Activated T-cell treated with anti-CD3 and anti-CD28 coated beads, Interleukin-2, amount 50 U/mL, for 24 hours (primary cell): ENCODE measurements around the gene KLK6.
"Not testable (repeated sequence)": the region's sequence is repeated elsewhere in the genome, so short reads cannot be mapped to it uniquely, and the experiment has no call there.

ENCODE experiments used
- DNase-seq: peaks from one replicate; pipeline ENCODE4 v3.0.0-alpha.2; 2020
- H3K27ac Mint-ChIP-seq: 2 replicates; pipeline ENCODE4 v1.8.0; 2020; ENCODE audit warnings: mild to moderate bottlenecking, mixed read lengths
- H3K27me3 Mint-ChIP-seq: 2 replicates; pipeline ENCODE4 v1.8.0; 2020; ENCODE audit warnings: mixed read lengths
- H3K36me3 Mint-ChIP-seq: 2 replicates; pipeline ENCODE4 v1.8.0; 2020; ENCODE audit warnings: low read depth, mixed read lengths
- H3K4me1 Mint-ChIP-seq: 2 replicates; pipeline ENCODE4 v1.8.0; 2020; ENCODE audit warnings: low read depth, mixed read lengths
- H3K4me3 Mint-ChIP-seq: 2 replicates; pipeline ENCODE4 v1.8.0; 2020; ENCODE audit warnings: mild to moderate bottlenecking, moderate library complexity, mixed read lengths
- H3K9me3 Mint-ChIP-seq: 2 replicates; pipeline ENCODE4 v1.8.0; 2020; ENCODE audit warnings: mixed read lengths

The KLK6 gene

DNA sequence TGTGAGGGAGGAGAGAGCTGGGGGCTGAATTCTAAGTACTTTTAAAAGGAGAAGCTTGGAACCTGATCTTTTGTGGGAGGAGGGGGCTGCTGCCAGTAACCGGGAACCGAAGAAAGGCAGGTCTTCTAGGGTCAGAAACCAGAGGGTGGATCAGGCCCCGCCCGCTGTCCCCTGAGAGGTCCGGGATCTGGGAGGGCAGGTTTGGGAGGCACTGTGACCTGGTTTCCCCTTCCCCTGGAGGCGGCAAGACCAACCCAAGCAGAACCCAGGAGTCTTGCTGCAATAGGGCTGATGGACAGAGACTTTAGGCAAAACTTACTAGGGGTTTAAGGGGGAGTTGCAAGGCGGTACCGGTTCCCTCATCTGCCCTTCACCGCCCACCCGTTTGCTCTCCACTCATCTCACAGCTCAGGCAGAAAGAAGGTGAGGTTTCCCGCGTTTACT is 32.7 kb upstream of the KLK6 start:
- H3K4me3 Mint-ChIP-seq: no peak overlapping the region
- no peak overlapping the region for H3K27ac Mint-ChIP-seq
- peaks cover 4% of the 10 kb centered on the region for H3K4me1 Mint-ChIP-seq
- H3K36me3 Mint-ChIP-seq: no peaks in the 10 kb centered on the region
- H3K9me3 Mint-ChIP-seq: no peaks in the 10 kb centered on the region
- H3K27me3 Mint-ChIP-seq: peaks cover 67% of the 10 kb centered on the region
- no peak for DNase-seq

DNA sequence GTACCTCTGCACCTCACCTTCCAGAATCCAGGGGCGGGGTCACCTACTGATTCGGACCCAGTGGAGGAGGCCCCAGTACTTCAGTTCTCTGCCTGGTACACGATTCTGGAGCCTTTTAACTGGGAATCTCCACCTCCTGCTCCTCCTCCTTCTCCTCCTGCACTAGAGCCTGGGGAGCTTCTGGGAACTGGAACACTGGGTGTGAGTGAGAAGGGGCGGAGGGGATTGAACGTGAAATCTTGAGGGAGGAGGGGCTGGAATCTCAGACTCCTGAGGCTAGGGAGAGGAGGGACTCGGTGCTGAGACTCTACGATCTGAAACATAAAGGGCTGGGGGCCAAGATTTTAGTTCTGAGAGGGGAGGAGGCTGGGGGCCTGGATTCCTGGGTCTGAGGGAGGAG is 32.1 kb upstream of the KLK6 start, which contains the start of gene KLK8:
KLK8 (minus strand) TSS at position 90 of the 400 bp plus-strand sequence. CDS start 437 bp downstream, outside the sequence.
- Mint-ChIP-seq H3K27ac (no peak within 1 kb of the TSS), H3K4me3 (no peak within 1 kb of the TSS), H3K9me3 (no peaks in the 10 kb centered on the region), H3K4me1 (peaks cover 4% of the 10 kb centered on the region), H3K27me3 (peaks cover 66% of the 10 kb centered on the region), H3K36me3 (no peaks in the 10 kb centered on the region)
- DNase-seq: no peak

DNA sequence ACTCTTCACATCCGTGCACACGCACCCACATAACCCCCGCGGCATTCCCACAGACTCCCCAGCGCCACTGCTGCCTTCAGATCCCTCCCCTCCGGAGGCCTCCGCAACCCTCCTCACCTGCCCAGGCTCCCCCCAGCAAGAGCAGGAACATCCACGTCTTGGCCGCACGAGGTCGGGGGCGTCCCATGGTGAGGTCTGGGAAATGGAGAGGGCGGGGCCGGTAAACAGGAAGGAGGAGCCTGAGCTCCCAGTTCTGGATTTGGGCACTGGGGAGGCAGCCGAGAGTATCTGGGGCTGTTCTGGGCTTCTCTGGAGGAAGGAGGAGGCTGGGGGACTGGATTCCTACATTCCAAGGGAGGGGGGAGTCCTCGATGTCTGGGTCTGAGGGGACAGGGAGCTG is 31.6 kb upstream of the KLK6 start:
- Mint-ChIP-seq H3K27me3 (peaks cover 62% of the 10 kb centered on the region), H3K4me1 (peaks cover 4% of the 10 kb centered on the region), H3K27ac (no peak overlapping the region), H3K36me3 (no peaks in the 10 kb centered on the region), H3K4me3 (no peak overlapping the region), H3K9me3 (no peaks in the 10 kb centered on the region)
- DNase-seq: no peak

DNA sequence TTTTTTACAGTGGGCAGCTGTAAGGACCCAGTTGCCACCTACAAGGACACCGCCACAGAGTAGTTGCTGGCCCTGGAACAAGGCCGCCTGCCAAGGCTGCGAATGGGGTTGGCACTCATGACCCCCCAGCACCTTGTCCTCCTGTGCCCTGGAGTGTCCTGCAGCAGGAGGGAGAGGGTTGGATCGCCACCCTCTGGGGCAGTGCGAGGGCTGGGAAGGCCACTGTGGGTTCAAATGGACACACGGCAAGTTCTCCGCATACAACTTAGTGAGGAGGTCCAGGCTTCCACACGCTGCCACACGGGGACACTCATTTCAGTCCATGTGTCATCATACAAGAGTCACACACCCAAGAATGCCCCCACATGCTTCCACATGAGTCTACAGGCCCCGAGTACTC is 31.0 kb upstream of the KLK6 start:
- no peak for DNase-seq
- Mint-ChIP-seq H3K27ac (no peak overlapping the region), H3K27me3 (peaks cover 62% of the 10 kb centered on the region), H3K9me3 (no peaks in the 10 kb centered on the region), H3K4me3 (no peak overlapping the region), H3K36me3 (no peaks in the 10 kb centered on the region), H3K4me1 (peaks cover 4% of the 10 kb centered on the region)

DNA sequence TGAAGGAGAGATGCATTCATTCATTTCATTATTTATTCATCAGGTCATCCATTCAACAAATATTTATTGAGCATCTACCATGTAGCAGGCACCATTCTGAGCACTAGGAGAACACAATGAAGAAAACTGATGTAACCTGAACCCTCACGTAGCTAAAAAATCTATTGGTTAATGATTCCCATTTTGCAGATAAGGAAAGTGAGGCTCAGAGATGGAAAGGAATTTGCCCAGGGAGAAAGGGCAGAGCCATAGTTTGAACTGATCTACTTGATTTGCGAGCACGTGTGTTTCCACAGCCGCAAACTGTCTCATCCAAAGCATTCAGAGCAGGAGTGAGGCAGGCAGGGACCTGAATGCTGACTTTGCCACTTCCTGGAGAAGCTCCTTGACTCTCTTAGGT is 29.3 kb upstream of the KLK6 start:
- Mint-ChIP-seq H3K4me1 (peaks cover 4% of the 10 kb centered on the region), H3K36me3 (no peaks in the 10 kb centered on the region), H3K4me3 (no peak overlapping the region), H3K9me3 (peaks cover 5% of the 10 kb centered on the region), H3K27ac (no peak overlapping the region), H3K27me3 (peaks cover 63% of the 10 kb centered on the region)
- no peak for DNase-seq

DNA sequence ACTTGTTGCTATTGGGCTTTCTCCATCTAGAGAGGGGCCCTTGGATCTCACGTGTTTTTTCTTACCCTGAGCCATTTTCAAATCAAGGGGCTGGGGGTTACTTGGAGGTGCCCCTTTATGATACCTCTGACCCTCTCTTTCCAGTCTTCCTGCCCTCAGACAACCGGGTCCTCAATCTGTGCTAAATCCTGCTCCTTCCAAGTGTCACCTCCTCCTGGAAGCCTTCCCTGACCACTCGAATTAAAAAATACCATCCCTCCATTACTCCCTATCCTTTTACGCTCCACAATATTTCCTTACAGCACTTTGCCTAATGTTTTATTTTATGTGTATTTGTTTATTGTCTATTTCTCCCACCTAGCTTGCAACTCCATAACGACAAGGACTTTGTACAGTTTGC is 28.7 kb upstream of the KLK6 start:
- Mint-ChIP-seq H3K4me1 (peaks cover 4% of the 10 kb centered on the region), H3K27me3 (peaks cover 58% of the 10 kb centered on the region), H3K9me3 (peaks cover 5% of the 10 kb centered on the region), H3K27ac (no peak overlapping the region), H3K4me3 (no peak overlapping the region), H3K36me3 (no peaks in the 10 kb centered on the region)
- DNase-seq: no peak

DNA sequence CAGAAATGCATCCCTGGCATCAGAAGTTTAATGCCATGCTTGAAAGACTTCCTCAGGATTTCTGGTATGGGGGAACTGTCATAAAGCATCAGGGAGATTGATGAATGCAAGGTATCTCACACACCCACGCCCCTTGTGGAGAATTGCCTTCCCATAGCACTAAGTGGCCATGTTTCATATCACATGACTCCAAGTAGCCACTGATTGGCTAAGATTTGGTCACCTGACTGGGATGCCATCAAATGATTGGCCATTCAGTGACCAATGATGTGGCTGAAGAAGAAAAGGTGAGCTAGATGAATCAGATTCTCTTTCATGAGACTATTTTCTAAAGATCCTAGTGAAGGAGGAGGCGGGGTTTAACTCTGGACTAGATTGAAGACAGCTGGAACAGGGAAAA is 24.7 kb upstream of the KLK6 start:
- Mint-ChIP-seq H3K27ac (no peak overlapping the region), H3K4me3 (no peak overlapping the region), H3K9me3 (peaks cover 5% of the 10 kb centered on the region), H3K27me3 (peaks cover 44% of the 10 kb centered on the region), H3K4me1 (no peaks in the 10 kb centered on the region), H3K36me3 (no peaks in the 10 kb centered on the region)
- no peak for DNase-seq

DNA sequence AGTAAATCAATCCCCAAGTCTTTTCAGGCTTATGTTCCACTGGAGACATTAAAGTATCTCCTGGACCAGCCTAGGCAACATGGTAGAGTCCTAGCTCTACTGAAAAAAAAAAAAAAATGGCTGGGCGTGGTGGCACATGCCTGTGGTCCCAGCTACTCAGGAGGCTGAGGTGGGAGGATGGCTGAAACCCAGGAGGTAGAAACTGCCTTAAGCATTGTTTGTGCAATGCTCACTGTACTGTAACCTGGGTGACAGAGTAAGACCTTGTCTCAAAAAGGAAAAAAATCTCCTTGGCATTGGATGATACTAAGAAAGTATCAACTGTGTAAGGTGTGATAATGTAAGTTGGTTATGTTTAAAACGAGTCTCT is 23.3 kb upstream of the KLK6 start:
- peaks cover 39% of the 10 kb centered on the region for H3K27me3 Mint-ChIP-seq
- no peak overlapping the region for H3K4me3 Mint-ChIP-seq
- no peak overlapping the region for H3K27ac Mint-ChIP-seq
- no peaks in the 10 kb centered on the region for H3K4me1 Mint-ChIP-seq
- DNase-seq: no peak
- H3K9me3 Mint-ChIP-seq: peaks cover 5% of the 10 kb centered on the region
- no peaks in the 10 kb centered on the region for H3K36me3 Mint-ChIP-seq

DNA sequence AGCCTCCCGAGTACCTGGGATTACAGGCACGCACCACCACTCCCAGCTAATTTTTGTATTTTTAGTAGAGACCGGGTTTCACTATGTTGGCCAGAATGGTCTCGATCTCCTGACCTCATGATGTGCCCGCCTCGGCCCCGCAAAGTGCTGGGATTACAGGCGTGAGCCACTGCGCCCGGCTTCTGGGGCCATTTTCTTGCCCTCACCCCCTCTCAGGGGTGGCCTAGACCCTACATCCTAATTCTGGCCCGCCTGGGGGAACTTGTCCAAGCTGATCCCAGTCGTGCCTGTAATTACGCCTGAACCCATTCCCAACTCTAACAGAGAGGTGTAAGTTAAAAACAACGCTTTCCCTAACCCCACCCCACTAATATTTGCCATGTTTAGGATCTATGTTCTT is 15.0 kb upstream of the KLK6 start:
- H3K27me3 Mint-ChIP-seq: peaks cover 61% of the 10 kb centered on the region
- H3K4me3 Mint-ChIP-seq, H3K4me1 Mint-ChIP-seq, DNase-seq, H3K36me3 Mint-ChIP-seq, H3K9me3 Mint-ChIP-seq, H3K27ac Mint-ChIP-seq: not testable (repeated sequence)

DNA sequence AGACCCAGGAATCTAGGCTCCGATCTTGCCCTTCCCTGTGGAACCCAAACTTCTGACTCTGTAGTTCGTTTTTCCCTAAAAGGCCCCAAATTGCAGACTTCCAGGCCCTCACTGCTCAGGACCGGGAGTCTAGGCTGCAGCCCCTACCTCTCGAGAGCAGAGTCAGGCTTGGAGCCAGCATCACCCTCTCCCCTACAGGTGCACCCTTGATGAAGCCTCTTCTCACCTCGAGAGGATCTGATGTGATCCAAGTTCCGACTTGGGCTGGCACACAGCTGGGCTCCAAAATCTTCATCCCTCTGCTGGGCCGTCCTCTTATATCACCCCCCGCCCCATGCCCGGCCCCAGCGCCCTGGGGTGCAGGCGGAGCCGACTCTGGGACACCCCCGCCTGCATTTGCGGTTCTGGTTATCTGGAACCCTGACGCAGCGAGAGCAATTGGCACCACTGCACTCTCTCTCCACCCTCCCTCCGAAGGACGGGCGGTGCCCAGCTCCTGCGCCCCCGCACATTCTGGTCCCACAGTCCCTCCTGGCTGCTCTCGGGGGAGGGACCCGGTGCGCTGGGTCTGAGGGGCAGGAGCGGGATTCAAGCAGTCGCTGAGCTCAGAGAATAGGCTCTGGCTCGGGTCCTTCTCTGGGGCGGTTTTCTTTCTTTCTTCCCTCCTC is 14.4 kb upstream of the KLK6 start, which contains the start of gene KLK7:
KLK7 (minus strand) TSS at position 293 of the 668 bp plus-strand sequence. CDS start 1,518 bp downstream, outside the sequence.
- Mint-ChIP-seq H3K36me3 (no peaks in the 10 kb centered on the region), H3K27ac (no peak within 1 kb of the TSS), H3K4me3 (no peak within 1 kb of the TSS), H3K27me3 (peaks cover 60% of the 10 kb centered on the region), H3K4me1 (no peaks in the 10 kb centered on the region), H3K9me3 (no peaks in the 10 kb centered on the region)
- no peak for DNase-seq

DNA sequence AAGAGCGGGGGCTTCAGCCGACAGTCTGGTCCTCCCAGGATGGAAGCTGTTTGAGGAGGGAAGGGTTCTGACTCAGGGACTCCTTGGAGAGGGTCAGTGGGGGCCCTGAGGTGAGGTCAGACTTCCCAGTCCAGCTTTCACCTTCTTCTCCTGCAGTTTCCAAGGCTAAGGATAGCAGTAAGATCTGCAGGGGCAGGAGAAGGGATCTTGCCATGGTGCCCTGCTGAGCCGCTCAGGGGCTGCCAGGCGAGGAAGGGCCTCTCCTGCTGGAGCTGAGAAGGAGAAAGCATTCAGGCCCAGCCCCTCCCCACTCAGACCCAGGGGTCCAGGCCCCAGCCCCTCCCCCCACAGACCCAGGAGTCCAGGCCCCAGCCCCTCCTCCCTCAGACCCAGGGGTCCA is 12.8 kb upstream of the KLK6 start:
- no peaks in the 10 kb centered on the region for H3K9me3 Mint-ChIP-seq
- no peaks in the 10 kb centered on the region for H3K36me3 Mint-ChIP-seq
- H3K4me3 Mint-ChIP-seq: no peak overlapping the region
- H3K27me3 Mint-ChIP-seq: peaks cover 60% of the 10 kb centered on the region
- no peaks in the 10 kb centered on the region for H3K4me1 Mint-ChIP-seq
- no peak overlapping the region for H3K27ac Mint-ChIP-seq
- no peak for DNase-seq

DNA sequence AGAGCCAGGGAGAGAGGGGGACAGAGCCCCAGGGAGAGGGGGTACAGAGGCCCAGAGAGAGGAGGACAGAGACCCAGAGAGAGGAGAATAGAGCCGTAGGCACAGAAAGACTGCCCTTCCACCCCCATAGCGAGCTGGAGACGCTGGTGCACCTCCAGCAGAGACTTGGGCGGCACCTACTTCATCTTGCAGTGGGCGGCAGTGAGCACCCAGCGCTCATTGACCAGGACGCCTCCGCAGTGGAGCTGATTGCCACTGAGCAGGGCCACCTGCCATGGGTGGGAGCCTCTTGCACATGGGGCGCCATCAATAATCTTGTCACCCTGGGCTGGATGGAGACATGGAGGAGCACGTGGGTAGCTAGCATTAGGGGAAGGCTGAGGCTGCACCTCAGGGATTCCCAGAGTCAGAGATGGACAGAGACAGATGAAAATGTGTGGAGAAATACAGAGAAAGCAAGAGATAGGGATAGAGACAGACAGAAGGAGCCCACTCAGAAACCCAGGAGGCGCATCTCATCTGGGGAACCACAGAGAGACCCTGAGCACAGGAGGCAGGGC is 12.3 kb upstream of the KLK6 start:
- H3K27ac Mint-ChIP-seq: no peak overlapping the region
- DNase-seq: no peak
- H3K9me3 Mint-ChIP-seq: no peaks in the 10 kb centered on the region
- H3K36me3 Mint-ChIP-seq: no peaks in the 10 kb centered on the region
- no peaks in the 10 kb centered on the region for H3K4me1 Mint-ChIP-seq
- peaks cover 61% of the 10 kb centered on the region for H3K27me3 Mint-ChIP-seq
- H3K4me3 Mint-ChIP-seq: no peak overlapping the region

DNA sequence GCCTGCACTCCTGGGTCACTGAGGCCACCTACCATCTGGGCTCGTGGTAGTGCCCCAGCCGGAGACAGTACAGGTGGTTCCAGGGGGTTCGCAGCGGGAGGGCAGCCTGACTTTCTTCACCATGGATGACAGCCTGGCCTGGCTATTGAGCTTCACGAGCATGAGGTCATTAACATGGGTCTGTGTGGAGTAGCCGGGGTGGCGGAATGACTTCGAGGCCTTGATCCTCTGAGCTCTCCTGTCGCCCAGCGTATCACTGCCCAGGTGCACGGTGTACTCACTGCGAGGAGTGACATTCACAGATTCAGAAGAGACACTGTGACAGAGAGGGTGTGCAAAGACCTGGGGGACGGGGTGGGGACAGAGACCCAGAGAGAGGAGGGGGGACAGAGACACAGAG is 10.8 kb upstream of the KLK6 start:
- no peaks in the 10 kb centered on the region for H3K4me1 Mint-ChIP-seq
- H3K4me3 Mint-ChIP-seq: no peak overlapping the region
- no peaks in the 10 kb centered on the region for H3K9me3 Mint-ChIP-seq
- no peaks in the 10 kb centered on the region for H3K36me3 Mint-ChIP-seq
- H3K27ac Mint-ChIP-seq: no peak overlapping the region
- no peak for DNase-seq
- H3K27me3 Mint-ChIP-seq: peaks cover 65% of the 10 kb centered on the region

DNA sequence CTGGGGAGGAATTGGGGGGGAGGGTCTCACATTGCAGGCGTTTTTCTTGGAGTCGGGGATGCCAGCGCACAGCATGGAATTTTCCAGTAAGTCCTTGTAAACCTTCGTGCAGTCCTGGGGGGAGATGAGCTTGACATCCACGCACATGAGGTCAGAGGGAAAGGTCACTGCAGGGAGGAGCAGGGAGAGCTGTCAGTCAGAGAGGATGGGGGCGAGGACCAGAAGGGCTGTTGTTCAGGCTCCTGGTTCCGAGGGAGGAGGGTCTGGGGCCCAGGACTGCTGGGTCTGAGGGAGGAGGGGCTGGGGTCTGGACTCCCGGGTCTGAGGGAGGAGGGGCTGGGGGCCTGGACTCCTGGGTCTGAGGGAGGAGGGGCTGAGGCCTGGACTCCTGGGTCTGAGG is 10.4 kb upstream of the KLK6 start:
- H3K4me3 Mint-ChIP-seq: no peak overlapping the region

DNA sequence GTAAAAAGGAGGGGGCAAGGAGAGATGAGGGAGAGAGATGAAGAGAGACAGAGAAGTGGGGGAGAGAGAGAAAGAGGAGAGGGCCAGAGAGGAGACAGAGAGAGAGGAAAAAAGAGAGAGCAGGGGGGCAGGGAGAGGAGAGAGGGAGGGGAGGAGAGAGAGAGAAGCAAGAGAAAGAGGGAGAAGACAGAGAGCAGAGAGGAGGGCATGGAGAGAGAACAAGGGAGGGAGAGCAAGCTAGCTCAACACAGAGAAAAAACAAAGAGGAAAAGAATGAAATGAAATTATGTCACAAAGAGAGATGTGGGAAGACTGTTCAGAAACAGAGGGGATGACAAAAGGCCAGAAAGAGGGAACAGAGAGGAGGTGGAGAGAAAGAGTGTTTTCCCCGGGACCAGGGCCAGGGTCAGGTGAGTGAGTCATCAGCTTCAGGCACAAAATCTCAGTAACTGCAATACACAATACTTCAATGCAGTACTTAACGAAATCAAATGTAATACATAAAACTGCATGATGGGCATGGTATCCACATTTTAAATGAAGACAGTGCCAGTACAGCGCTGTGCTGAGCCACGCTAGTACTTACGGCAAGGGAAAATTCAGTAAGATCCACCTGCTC is 9.5 kb upstream of the KLK6 start:
- H3K9me3 Mint-ChIP-seq: no peaks in the 10 kb centered on the region
- H3K4me1 Mint-ChIP-seq: no peaks in the 10 kb centered on the region
- H3K4me3 Mint-ChIP-seq: no peak overlapping the region
- no peaks in the 10 kb centered on the region for H3K36me3 Mint-ChIP-seq
- DNase-seq: no peak
- H3K27me3 Mint-ChIP-seq: peaks cover 63% of the 10 kb centered on the region
- no peak overlapping the region for H3K27ac Mint-ChIP-seq

More for the DNA sequence above, 10.4 kb upstream of the KLK6 start:
- Mint-ChIP-seq H3K27me3 (peaks cover 62% of the 10 kb centered on the region), H3K9me3 (no peaks in the 10 kb centered on the region), H3K27ac (no peak overlapping the region), H3K4me1 (no peaks in the 10 kb centered on the region), H3K36me3 (no peaks in the 10 kb centered on the region)
- no peak for DNase-seq
